IPS DF 6.9 (cell line): ENCODE measurements around the gene SCGB1C1.

Source experiments
- DNase-seq: peaks from one replicate; pipeline ENCODE4 v3.0.0-alpha.2; 2013; ENCODE audit warnings: low read depth, low spot score
- H3K27ac ChIP-seq: one replicate; pipeline ENCODE4 v1.5.1; 2013; ENCODE audit warnings: low read length, control low read depth
- H3K27me3 ChIP-seq: 2 replicates; pipeline ENCODE4 v1.6.1; 2013; ENCODE audit warnings: mild to moderate bottlenecking, low read length; ENCODE audit not compliant: control insufficient read depth, insufficient read depth
- H3K36me3 ChIP-seq: 2 replicates; pipeline ENCODE4 v1.6.1; 2013; ENCODE audit warnings: low read length; ENCODE audit not compliant: control insufficient read depth, insufficient read depth
- H3K4me1 ChIP-seq: 2 replicates; pipeline ENCODE4 v1.6.1; 2013; ENCODE audit warnings: low read length; ENCODE audit not compliant: control insufficient read depth, insufficient read depth
- H3K4me3 ChIP-seq: 2 replicates; pipeline ENCODE4 v1.5.1; 2013; ENCODE audit warnings: mild to moderate bottlenecking, low read length
- H3K9me3 ChIP-seq: 2 replicates; pipeline ENCODE4 v1.6.1; 2013; ENCODE audit warnings: low read length, inconsistent platforms; ENCODE audit not compliant: control insufficient read depth, insufficient read depth
- WGBS: extraction: QIAGEN DNeasy Blood & Tissue Kit; methylation state at CpG from one replicate; pipeline ENCODE4 v1.1.7; 2013; ENCODE audit warnings: mixed read lengths, missing lambda C conversion rate; ENCODE audit not compliant: insufficient read length, insufficient coverage; 5-methylcytosine and 5-hydroxymethylcytosine counted together

SCGB1C1 gene

GRCh38 chr11:198236-198806 is 5.4 kb downstream of the SCGB1C1 start:
- no CpG with 5 or more reads among the region's 21 CpGs for WGBS
- H3K4me1 ChIP-seq, result no peaks in the 10 kb centered on the region
- H3K4me3 ChIP-seq, result no peak overlapping the region
- no peaks in the 10 kb centered on the region for H3K27me3 ChIP-seq
- no peaks in the 10 kb centered on the region for H3K36me3 ChIP-seq
- H3K27ac ChIP-seq, result no peak overlapping the region
- no peak for DNase-seq
- peaks cover 2% of the 10 kb centered on the region; the same call in 1 of the 2 replicates for H3K9me3 ChIP-seq

- no peak for DNase-seq
- H3K27me3 ChIP-seq, result no peaks in the 10 kb centered on the region
- no peak overlapping the region for H3K4me3 ChIP-seq
- no peaks in the 10 kb centered on the region for H3K4me1 ChIP-seq
- no peak overlapping the region for H3K27ac ChIP-seq
- H3K9me3 ChIP-seq, result peaks cover 2% of the 10 kb centered on the region; the same call in 1 of the 2 replicates
- H3K36me3 ChIP-seq, result no peaks in the 10 kb centered on the region
- WGBS, result no CpG with 5 or more reads among the region's 13 CpGs
Measured at GRCh38 chr11:199004-199581, 6.2 kb downstream of the SCGB1C1 start.

DNA sequence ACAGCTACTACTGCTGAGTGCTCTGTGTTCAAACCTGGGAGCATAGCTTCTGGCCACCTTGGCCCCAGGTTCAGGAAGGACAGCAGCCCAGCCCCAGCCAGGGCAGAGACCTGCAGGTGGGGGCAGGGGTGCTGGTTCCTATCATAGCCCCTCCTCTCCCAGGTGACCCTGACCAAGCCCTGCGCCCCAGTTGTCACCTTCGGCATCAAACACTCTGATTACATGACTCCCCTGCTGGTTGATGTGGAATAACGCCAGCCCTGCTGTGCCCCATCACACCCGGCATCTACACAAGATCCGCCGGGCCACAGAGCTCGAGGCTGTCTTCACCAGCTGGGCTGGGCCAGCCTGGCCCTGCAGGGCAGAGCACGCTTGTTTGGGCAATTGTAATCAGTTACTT is 6.9 kb downstream of the SCGB1C1 start:
- Histone ChIP-seq H3K36me3 (no peaks in the 10 kb centered on the region), H3K27ac (no peak overlapping the region), H3K4me1 (no peaks in the 10 kb centered on the region), H3K4me3 (no peak overlapping the region), H3K27me3 (no peaks in the 10 kb centered on the region), H3K9me3 (peaks cover 2% of the 10 kb centered on the region; the same call in 1 of the 2 replicates)
- no CpG with 5 or more reads among the region's 8 CpGs for WGBS
- no peak for DNase-seq

DNA sequence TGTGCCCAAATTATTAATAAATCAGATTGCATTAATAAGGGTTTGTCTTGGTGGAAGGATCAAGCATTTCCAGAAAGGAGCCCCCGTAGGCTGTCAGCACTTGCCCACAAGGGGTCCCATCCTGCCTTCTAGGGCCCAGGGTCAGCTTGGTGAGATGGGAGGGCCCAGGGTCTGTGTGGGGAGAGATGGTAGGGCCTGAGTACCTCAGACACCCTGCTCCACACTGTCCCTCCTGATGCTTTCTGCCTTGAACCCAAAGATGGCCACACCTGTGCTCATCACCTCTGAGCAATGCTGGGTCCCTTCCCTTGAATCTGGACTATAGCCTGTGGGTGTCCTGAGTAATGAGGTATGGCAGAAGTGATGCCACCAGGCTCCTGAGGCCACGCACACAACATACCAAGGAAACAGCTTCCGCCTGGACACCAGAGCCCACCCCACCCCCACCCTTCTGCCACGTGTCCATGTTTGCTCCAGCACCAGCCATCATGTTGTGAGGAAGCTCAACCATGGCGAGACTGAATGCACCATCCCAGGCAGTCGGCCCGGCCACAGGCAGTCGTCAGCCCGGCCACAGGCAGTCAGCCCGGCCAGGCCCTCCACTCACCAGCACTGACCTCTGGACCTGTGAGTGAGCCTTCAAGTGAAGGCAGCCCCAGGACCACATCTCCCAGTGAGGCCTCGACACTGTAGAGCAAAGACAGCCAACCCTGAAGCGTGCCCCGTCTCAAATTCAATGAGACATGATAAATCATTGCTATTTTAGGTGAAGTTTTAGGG is 7.5 kb downstream of the SCGB1C1 start:
- H3K9me3 ChIP-seq, result peaks cover 2% of the 10 kb centered on the region; the same call in 1 of the 2 replicates
- no peaks in the 10 kb centered on the region for H3K4me1 ChIP-seq
- no CpG with 5 or more reads among the region's 13 CpGs for WGBS
- H3K4me3 ChIP-seq, result no peak overlapping the region
- no peak overlapping the region for H3K27ac ChIP-seq
- no peak for DNase-seq
- H3K36me3 ChIP-seq, result 0 out of 2 replicates have a peak, but pooled peaks cover 2% of the 10 kb centered on the region
- no peaks in the 10 kb centered on the region for H3K27me3 ChIP-seq

- no peaks in the 10 kb centered on the region for H3K4me1 ChIP-seq
- 0 out of 2 replicates have a peak, but pooled peaks cover 4% of the 10 kb centered on the region for H3K36me3 ChIP-seq
- no peak for DNase-seq
- WGBS, result no CpG with 5 or more reads among the region's 15 CpGs
- no peaks in the 10 kb centered on the region for H3K27me3 ChIP-seq
- no peak overlapping the region for H3K27ac ChIP-seq
- no peak overlapping the region for H3K4me3 ChIP-seq
- peaks cover 2% of the 10 kb centered on the region; the same call in 1 of the 2 replicates for H3K9me3 ChIP-seq
Measured at GRCh38 chr11:201966-202365, 9.1 kb downstream of the SCGB1C1 start.

DNA sequence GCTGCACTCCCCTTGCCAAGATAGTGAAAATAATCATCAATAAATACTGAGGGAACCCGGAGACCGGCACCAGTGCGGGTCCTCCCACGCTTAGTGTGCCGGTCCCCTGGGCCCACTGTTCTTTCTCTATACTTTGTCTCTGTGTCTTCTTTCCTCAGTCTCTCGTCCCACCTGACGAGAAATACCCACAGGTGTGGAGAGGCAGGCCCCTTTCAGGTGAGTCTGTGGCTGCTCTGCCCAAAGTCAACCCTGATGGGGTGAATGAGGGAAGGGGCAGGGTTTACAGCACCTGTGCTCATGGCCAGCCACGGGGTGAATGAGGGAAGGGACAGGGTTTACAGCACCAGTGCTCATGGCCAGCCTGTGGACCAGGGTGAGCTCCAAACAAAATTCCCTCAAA is 9.6 kb downstream of the SCGB1C1 start:
- Histone ChIP-seq H3K4me3 (no peak overlapping the region), H3K4me1 (no peaks in the 10 kb centered on the region), H3K36me3 (0 out of 2 replicates have a peak, but pooled peaks cover 4% of the 10 kb centered on the region), H3K27me3 (no peaks in the 10 kb centered on the region), H3K27ac (no peak overlapping the region), H3K9me3 (peaks cover 2% of the 10 kb centered on the region; the same call in 1 of the 2 replicates)
- WGBS, result no CpG with 5 or more reads among the region's 8 CpGs
- DNase-seq, result no peak

GRCh38 chr11:203056-203944 is 10.4 kb downstream of the SCGB1C1 start:
- 0 out of 2 replicates have a peak, but pooled peaks cover 4% of the 10 kb centered on the region for H3K36me3 ChIP-seq
- no peak for DNase-seq
- no peak overlapping the region for H3K27ac ChIP-seq
- H3K4me3 ChIP-seq, result no peak overlapping the region
- WGBS, result no CpG with 5 or more reads among the region's 7 CpGs
- no peaks in the 10 kb centered on the region for H3K27me3 ChIP-seq
- no peaks in the 10 kb centered on the region for H3K9me3 ChIP-seq
- no peaks in the 10 kb centered on the region for H3K4me1 ChIP-seq

- no CpG with 5 or more reads among the region's 4 CpGs for WGBS
- DNase-seq, result no peak
- no peaks in the 10 kb centered on the region for H3K9me3 ChIP-seq
- H3K4me3 ChIP-seq, result no peak overlapping the region
- H3K36me3 ChIP-seq, result 0 out of 2 replicates have a peak, but pooled peaks cover 4% of the 10 kb centered on the region
- no peaks in the 10 kb centered on the region for H3K27me3 ChIP-seq
- H3K27ac ChIP-seq, result no peak overlapping the region
- H3K4me1 ChIP-seq, result no peaks in the 10 kb centered on the region
Measured at GRCh38 chr11:203945-204586, 11.2 kb downstream of the SCGB1C1 start.

DNA sequence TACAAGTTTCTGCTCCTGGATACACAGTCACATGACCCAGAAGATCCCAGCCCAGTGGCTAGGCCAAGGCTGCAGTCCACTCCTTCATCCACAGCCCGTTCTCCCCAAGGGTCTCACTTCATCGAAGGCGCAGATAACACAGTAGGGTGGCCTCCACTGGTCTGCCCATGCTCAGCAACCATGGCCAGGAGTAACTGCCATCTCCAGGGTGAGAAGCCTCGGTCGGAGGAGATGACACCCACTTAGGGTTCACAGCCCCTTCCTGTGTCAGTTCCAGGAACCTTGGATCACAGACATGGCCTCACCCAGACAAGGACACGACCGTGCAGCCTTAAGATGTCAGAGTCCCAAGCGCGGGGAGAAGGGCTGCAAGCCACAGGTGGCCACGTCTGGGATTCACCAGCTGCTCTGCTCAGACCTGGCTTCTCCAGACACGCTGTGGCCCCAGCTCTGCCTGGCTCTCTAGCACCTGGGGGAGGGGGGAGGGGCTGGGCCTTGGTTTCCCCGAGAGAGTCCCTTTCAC is 11.8 kb downstream of the SCGB1C1 start:
- DNase-seq, result no peak
- H3K27me3 ChIP-seq, result no peaks in the 10 kb centered on the region
- H3K27ac ChIP-seq, result no peak overlapping the region
- no peak overlapping the region for H3K4me3 ChIP-seq
- no peaks in the 10 kb centered on the region for H3K9me3 ChIP-seq
- H3K36me3 ChIP-seq, result 0 out of 2 replicates have a peak, but pooled peaks cover 4% of the 10 kb centered on the region
- no CpG with 5 or more reads among the region's 12 CpGs for WGBS
- peaks cover 3% of the 10 kb centered on the region; the same call in 1 of the 2 replicates for H3K4me1 ChIP-seq
